K562 (cell line): ENCODE measurements around the gene ZG16B. TPM values are rescaled to one million over a fixed set of nuclear protein-coding genes. Genes with fewer than 3 reads are reported as not detected.

Experiments
- CHD2 ChIP-seq: IDR thresholded peaks from 2 replicates; pipeline ENCODE4 v1.6.1; 2011; ENCODE audit warnings: low read depth, low read length
- CREM ChIP-seq: IDR thresholded peaks from 2 replicates; pipeline ENCODE4 v1.6.1; 2014; ENCODE audit warnings: antibody characterized with exemption, low read depth
- MLLT1 ChIP-seq, 2 experiments: fragments of 450-650 bp; IDR thresholded peaks; 2 replicates each; pipeline ENCODE4 v1.6.1; 2016
- NFRKB ChIP-seq: fragments of 450-650 bp; IDR thresholded peaks from 2 replicates; pipeline ENCODE4 v1.6.1; 2016; ENCODE audit warnings: low read depth
- PHF8 ChIP-seq: fragments of 200-600 bp; sonication (generic); IDR thresholded peaks from 2 replicates; pipeline ENCODE4 v1.6.1; 2012; ENCODE audit warnings: mixed run types, mild to moderate bottlenecking, inconsistent platforms, low read length, moderate library complexity, borderline replicate concordance
- SMAD4 ChIP-seq: fragments of 250-450 bp; sonication (Bioruptor Pico); conservative IDR thresholded peaks from 2 replicates; pipeline ENCODE4 v1.8.0; 2021; ENCODE audit warnings: inconsistent platforms, mild to moderate bottlenecking, moderate library complexity
- ZBTB17 ChIP-seq: fragments of 450-650 bp; formaldehyde crosslinking; IDR thresholded peaks from 2 replicates; pipeline ENCODE4 v1.4.0; 2020; ENCODE audit warnings: mild to moderate bottlenecking
- ZBTB40 ChIP-seq, 2 experiments: fragments of 450-650 bp in 1 of 2; sonication (generic) in 1 of 2; formaldehyde crosslinking in 1 of 2; IDR thresholded peaks; 2 replicates each; pipeline versions ENCODE4 v1.7.1 to v1.9.0; 2016 to 2022; ENCODE audit warnings: inconsistent platforms in 1 of 2, mild to moderate bottlenecking in 1 of 2, missing genetic modification reagents in 1 of 2
- ZFX ChIP-seq: sonication (generic); formaldehyde crosslinking; IDR thresholded peaks from 2 replicates; pipeline ENCODE4 v1.8.0; 2022; ENCODE audit warnings: mild to moderate bottlenecking, missing genetic modification reagents, moderate library complexity
- ZKSCAN8 ChIP-seq: fragments of 200-800 bp; sonication (Bioruptor generic); IDR thresholded peaks from 2 replicates; pipeline ENCODE4 v1.6.1; 2016; ENCODE audit warnings: missing genetic modification characterization, missing compliant biosample characterization
- ZNF512 ChIP-seq: IDR thresholded peaks from 2 replicates; pipeline ENCODE4 v1.6.1; 2016; ENCODE audit warnings: missing genetic modification characterization, missing compliant biosample characterization
- polyA plus RNA-seq, 8 experiments: library from polyadenylated mRNA; depleted of rRNA in 4 of 8; stranded (reverse) in 5 of 8; unstranded in 3 of 8; fragments of >200 nt; fragmentation: Nextera tagmentation in 2 of 8; fragmentation: Illumina TruSeq in 1 of 8; extraction: Ambion mirVana in 2 of 8; extraction: Trizol in 1 of 8; gene quantifications; 2 replicates each; pipeline versions ENCODE4 v1.2.1 to v1.2.3, GENCODE V29; 2011 to 2014; ENCODE audit warnings: inconsistent platforms in 1 of 8, missing spikeins in 1 of 8
- total RNA-seq, 7 experiments: library from RNA; depleted of rRNA in 6 of 7; stranded (reverse); fragments of >200 nt in 6 of 7; fragmentation: Illumina TruSeq in 2 of 7; extraction: Trizol in 2 of 7; gene quantifications; 2 replicates each; pipeline versions ENCODE4 v1.2.1 to v1.2.3, GENCODE V29; 2011 to 2021; ENCODE audit warnings: low replicate concordance in 1 of 7
- TF ChIP-seq, protein P1 (sequence below): fragments of 250-450 bp; sonication (Bioruptor Pico); IDR thresholded peaks from 2 replicates; pipeline ENCODE4 v1.4.0; 2020; ENCODE audit warnings: borderline replicate concordance

ZG16B gene
- total and polyA plus RNA-seq, 9 of the 15 experiments (the other 6 are each of a cell fraction or from before 2014, with no cell fraction given) = 0.25 to 0.43 (median 0.34) TPM; not detected in 5

GRCh38 chr16:2817340-2818271, 12.5 kb upstream of the ZG16B start (continued):
- TF ChIP-seq ZBTB40 (IDR thresholded peaks at IDR 0.05) = peak; percentile 49
- no peak for TF ChIP-seq ZBTB40 (CRISPR knock-in tag; IDR thresholded peaks at IDR 0.05)
- TF ChIP-seq CHD2 = 0 out of 2 replicates have a peak, but pooled peaks have one; percentile 39
- no peak for TF ChIP-seq ZNF512 (tag)
- TF ChIP-seq CREM = peak; percentile 30; the same call in 1 of the 2 replicates
- no peak for TF ChIP-seq MLLT1 (IDR thresholded peaks at IDR 0.05)
- TF ChIP-seq NFRKB = 0 out of 2 replicates have a peak, but pooled peaks have one; percentile 49
- no peak for TF ChIP-seq ZKSCAN8
- TF ChIP-seq PHF8 = no peak
- no peak for TF ChIP-seq SMAD4
- TF ChIP-seq ZBTB17 (CRISPR knock-in tag) = no peak
- 0 out of 2 replicates have a peak, but pooled peaks have one; percentile 2 for TF ChIP-seq ZFX (CRISPR knock-in tag)
- TF ChIP-seq, protein P1, sequence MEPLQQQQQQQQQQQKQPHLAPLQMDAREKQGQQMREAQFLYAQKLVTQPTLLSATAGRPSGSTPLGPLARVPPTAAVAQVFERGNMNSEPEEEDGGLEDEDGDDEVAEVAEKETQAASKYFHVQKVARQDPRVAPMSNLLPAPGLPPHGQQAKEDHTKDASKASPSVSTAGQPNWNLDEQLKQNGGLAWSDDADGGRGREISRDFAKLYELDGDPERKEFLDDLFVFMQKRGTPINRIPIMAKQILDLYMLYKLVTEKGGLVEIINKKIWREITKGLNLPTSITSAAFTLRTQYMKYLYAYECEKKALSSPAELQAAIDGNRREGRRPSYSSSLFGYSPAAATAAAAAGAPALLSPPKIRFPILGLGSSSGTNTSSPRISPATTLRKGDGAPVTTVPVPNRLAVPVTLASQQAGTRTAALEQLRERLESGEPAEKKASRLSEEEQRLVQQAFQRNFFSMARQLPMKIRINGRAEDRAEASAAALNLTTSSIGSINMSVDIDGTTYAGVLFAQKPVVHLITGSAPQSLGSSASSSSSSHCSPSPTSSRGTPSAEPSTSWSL (CRISPR knock-in tag) = no peak
